ENCODE data around the gene TAF1. TPM values are rescaled to one million over a fixed set of nuclear protein-coding genes. Genes with fewer than 3 reads are reported as not detected.

Gene TAF1
- total RNA-seq, 2 donors from 2014 or later, result 43.1 to 44.9 TPM

- H3K9ac ChIP-seq (ENCODE audit: extremely low read depth, low read length, poor library complexity, severe bottlenecking), result no peak overlapping the region
- peaks cover 2% of the 10 kb centered on the region for H3K36me3 Mint-ChIP-seq (ENCODE audit: low read depth)
- H3K4me3 ChIP-seq (ENCODE audit: low read length), result no peak overlapping the region
- H3K9me3 Mint-ChIP-seq, result peaks cover 50% of the 10 kb centered on the region
- no peaks in the 10 kb centered on the region for H3K27me3 Mint-ChIP-seq (ENCODE audit: insufficient read depth)
- H3K27ac ChIP-seq (ENCODE audit: low read depth, low read length), result no peak overlapping the region
- H3K36me3 ChIP-seq (ENCODE audit: control insufficient read depth, insufficient read depth, low read length), result no peaks in the 10 kb centered on the region
- no peaks in the 10 kb centered on the region for H3K4me1 ChIP-seq (ENCODE audit: control insufficient read depth, insufficient read depth, low read length)
- no peak overlapping the region for H3K4me3 Mint-ChIP-seq
- no peak overlapping the region for H3K27ac Mint-ChIP-seq
- no peaks in the 10 kb centered on the region for H3K4me1 Mint-ChIP-seq
- 80 to 94% methylated on average over 1 to 4 of the region's 4 CpGs for WGBS, 2 experiments (ENCODE audit: insufficient coverage in 1 of 2, insufficient read length in 1 of 2)
- DNase-seq, result no peak
- no peaks in the 10 kb centered on the region for H3K27me3 ChIP-seq (ENCODE audit: control insufficient read depth, insufficient read depth, low read length, poor library complexity, severe bottlenecking)
- H3K9me3 ChIP-seq (ENCODE audit: control insufficient read depth, low read length), result no peaks in the 10 kb centered on the region
- TF ChIP-seq CTCF (conservative IDR thresholded peaks at IDR 0.05), result no peak
Observed at GRCh38 chrX:71482228-71482958, 116.2 kb downstream of the TAF1 start.

DNA sequence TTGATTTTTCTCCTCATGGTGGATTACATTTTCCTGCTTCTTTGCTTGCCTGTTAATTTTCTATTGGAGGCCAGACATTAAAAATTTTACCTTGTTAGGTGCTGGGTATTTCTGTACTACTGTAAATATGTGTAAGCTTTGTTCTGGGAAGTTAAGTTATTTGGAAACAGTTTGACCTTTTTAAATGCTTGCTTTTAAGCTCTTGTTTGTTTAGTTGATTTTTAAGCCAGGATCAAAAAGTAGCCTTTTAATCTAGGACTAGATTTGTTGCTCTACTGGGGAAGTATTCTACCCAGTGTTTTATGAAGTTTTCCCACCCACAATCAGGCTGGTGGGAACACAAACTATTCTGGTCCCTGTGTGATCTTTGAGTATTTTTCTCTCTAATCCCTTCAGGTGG, 121.7 kb downstream of the TAF1 start:
- Histone ChIP-seq H3K9me3 (ENCODE audit: control insufficient read depth, low read length) (no peaks in the 10 kb centered on the region), H3K27ac (ENCODE audit: low read depth, low read length) (no peak overlapping the region), H3K36me3 (ENCODE audit: control insufficient read depth, insufficient read depth, low read length) (no peaks in the 10 kb centered on the region), H3K27me3 (ENCODE audit: control insufficient read depth, insufficient read depth, low read length, poor library complexity, severe bottlenecking) (no peaks in the 10 kb centered on the region), H3K4me1 (ENCODE audit: control insufficient read depth, insufficient read depth, low read length) (no peaks in the 10 kb centered on the region), H3K4me3 (ENCODE audit: low read length) (no peak overlapping the region), H3K9ac (ENCODE audit: extremely low read depth, low read length, poor library complexity, severe bottlenecking) (no peak overlapping the region)
- Mint-ChIP-seq H3K27ac (no peak overlapping the region), H3K27me3 (ENCODE audit: insufficient read depth) (no peaks in the 10 kb centered on the region), H3K4me3 (no peak overlapping the region), H3K9me3 (peaks cover 54% of the 10 kb centered on the region), H3K36me3 (ENCODE audit: low read depth) (peaks cover 2% of the 10 kb centered on the region), H3K4me1 (no peaks in the 10 kb centered on the region)
- DNase-seq, result no peak
- no peak for TF ChIP-seq CTCF (conservative IDR thresholded peaks at IDR 0.05)

DNA sequence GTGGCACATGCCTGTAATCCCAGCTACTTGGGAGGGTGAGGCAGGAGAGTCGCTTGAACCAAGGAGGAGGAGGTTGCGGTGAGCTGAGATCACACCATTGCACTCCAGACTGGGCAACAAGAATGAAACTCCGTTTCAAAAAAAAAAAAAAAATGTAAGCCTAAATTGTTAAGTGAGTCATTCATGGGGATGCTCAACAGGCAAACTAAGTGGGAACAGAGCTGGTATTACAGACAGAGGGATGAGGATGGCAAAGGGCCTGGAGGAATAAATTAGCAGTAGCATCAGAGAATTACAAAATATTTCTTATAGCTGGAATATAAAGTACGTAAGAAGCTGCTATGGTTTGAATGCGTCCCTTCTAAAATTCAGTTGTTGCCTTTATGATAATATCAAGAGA, 123.4 kb downstream of the TAF1 start:
- H3K27ac Mint-ChIP-seq, result no peak overlapping the region
- H3K4me3 ChIP-seq (ENCODE audit: low read length), result no peak overlapping the region
- H3K4me3 Mint-ChIP-seq, result no peak overlapping the region
- H3K27ac ChIP-seq (ENCODE audit: low read depth, low read length), result no peak overlapping the region
- H3K4me1 ChIP-seq (ENCODE audit: control insufficient read depth, insufficient read depth, low read length), result no peaks in the 10 kb centered on the region
- no peaks in the 10 kb centered on the region for H3K27me3 Mint-ChIP-seq (ENCODE audit: insufficient read depth)
- H3K9ac ChIP-seq (ENCODE audit: extremely low read depth, low read length, poor library complexity, severe bottlenecking), result no peak overlapping the region
- peaks cover 66% of the 10 kb centered on the region for H3K9me3 Mint-ChIP-seq
- H3K27me3 ChIP-seq (ENCODE audit: control insufficient read depth, insufficient read depth, low read length, poor library complexity, severe bottlenecking), result no peaks in the 10 kb centered on the region
- no peak for DNase-seq
- H3K36me3 Mint-ChIP-seq (ENCODE audit: low read depth), result peaks cover 2% of the 10 kb centered on the region
- TF ChIP-seq CTCF (conservative IDR thresholded peaks at IDR 0.05), result no peak
- WGBS, 2 experiments (ENCODE audit: insufficient coverage in 1 of 2, insufficient read length in 1 of 2), result 84 to 96% methylated on average over 3 to 4 of the region's 5 CpGs
- no peaks in the 10 kb centered on the region for H3K9me3 ChIP-seq (ENCODE audit: control insufficient read depth, low read length)
- H3K4me1 Mint-ChIP-seq, result no peaks in the 10 kb centered on the region
- H3K36me3 ChIP-seq (ENCODE audit: control insufficient read depth, insufficient read depth, low read length), result no peaks in the 10 kb centered on the region

All from endodermal cell (in vitro differentiated cells).